ENCODE data around the gene CAMSAP2. TPM values are rescaled to one million over a fixed set of nuclear protein-coding genes. Genes with fewer than 3 reads are reported as not detected.

Gene CAMSAP2
- total and polyA plus RNA-seq, 2 donors (not counting 3 experiments of a cell fraction or from before 2014, with no cell fraction given), result 6.7 to 45.5 TPM

DNA sequence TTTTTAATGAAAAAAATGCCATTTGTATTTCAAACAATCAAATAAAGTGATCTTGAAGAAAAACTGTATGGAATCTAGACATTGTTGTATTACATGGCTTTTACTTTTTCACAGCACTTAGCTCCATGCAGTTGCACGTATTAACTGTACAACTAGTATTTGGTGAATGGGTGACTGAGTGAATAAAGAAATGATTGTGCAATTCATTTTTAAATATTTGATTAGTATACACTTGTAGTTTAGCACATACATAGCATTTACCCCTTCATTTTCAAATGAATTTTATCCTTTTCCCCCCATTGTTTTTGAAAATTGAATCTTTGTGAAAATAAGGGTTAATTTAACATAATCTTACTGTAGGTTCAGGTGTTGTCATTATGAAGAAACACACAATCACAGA is 79.6 kb downstream of the CAMSAP2 start:
- BruUV-seq (replicated peaks), result no TSS peak
- peaks cover 24% of the 10 kb centered on the region for H3K79me2 ChIP-seq (ENCODE audit: control insufficient read depth, insufficient read depth, low read length)

DNA sequence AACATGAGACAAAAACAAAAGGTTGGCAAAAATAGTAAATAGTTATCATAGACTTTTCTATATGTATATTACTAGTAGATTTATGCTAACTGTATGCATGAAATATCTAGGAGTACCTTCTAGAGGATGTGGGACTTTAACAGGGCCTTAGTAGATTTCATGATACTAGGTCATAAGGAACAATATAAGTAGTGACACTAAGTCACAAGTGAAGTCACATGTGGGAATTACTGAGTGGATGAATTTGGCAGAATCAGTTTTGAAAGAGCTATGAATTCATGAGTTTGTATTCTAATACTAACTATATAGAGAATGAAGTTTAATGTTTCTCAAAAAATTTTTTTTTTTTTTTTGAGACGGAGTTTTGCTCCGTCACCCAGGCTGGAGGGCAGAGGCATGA is 81.0 kb downstream of the CAMSAP2 start:
- DNase-seq (ENCODE audit: low read depth, low spot score) (no peak), FAIRE-seq (no peak)
- Histone ChIP-seq H3K4me2 (ENCODE audit: insufficient read depth, low read length) (no peak overlapping the region), H3K27ac (ENCODE audit: insufficient read depth, low read depth, low read length) (no peak overlapping the region), H4K20me1 (replicated peaks; ENCODE audit: control insufficient read depth, extremely low read depth, insufficient read depth, low read length) (peaks cover 4% of the 10 kb centered on the region), H3K4me1 (ENCODE audit: control insufficient read depth, extremely low read depth, insufficient read depth, low read length) (no peaks in the 10 kb centered on the region), H3K27me3 (ENCODE audit: control insufficient read depth in 2 of 2, insufficient read depth in 2 of 2, low read length in 2 of 2) (no peaks in the 10 kb centered on the region), H3K9ac (replicated peaks; ENCODE audit: extremely low read depth, insufficient read depth, low read length) (no peak overlapping the region), H3K9me1 (replicated peaks; ENCODE audit: control insufficient read depth, extremely low read depth, insufficient read depth, low read length) (no peaks in the 10 kb centered on the region), H3K9me3 (replicated peaks; ENCODE audit: control insufficient read depth, insufficient read depth, low read length) (no peaks in the 10 kb centered on the region), H3K79me2 (ENCODE audit: control insufficient read depth, insufficient read depth, low read length) (peaks cover 19% of the 10 kb centered on the region), H3K36me3 (ENCODE audit: control insufficient read depth in 2 of 2, extremely low read depth in 1 of 2, insufficient read depth in 2 of 2, low read length in 2 of 2) (peaks cover 3 to 5% of the 10 kb centered on the region in 2 experiments), H2AFZ (ENCODE audit: low read depth, low read length) (no peak overlapping the region), H3K4me3 (replicated peaks in 1 of 3; ENCODE audit: insufficient read depth in 1 of 3, low read depth in 1 of 3, low read length in 3 of 3) (no peak overlapping the region)
- ChIA-PET CTCF (interaction anchor here (1.0 kb wide), 2 partner anchors 9 to 198 kb away, joined by 3 to 5 read pairs; no protein-coding TSS in a partner anchor), POLR2A (no interaction called here)
- dilution Hi-C loops (cut with MboI; ENCODE audit: extremely low pct_ligation_motif_present, low sequenced_read_pairs) (no loop called here), intact Hi-C loops (cut with micrococcal nuclease) (no loop called here)
- no TSS peak for BruUV-seq (replicated peaks)
- TF ChIP-seq JUN (IDR thresholded peaks at IDR 0.05; ENCODE audit: borderline replicate concordance, insufficient read depth, insufficient read length, low read depth), result no peak
- no peak for TF ChIP-seq POLR2AphosphoS5 (IDR thresholded peaks at IDR 0.05; ENCODE audit: insufficient read depth, low read depth, low read length)
- TF ChIP-seq EZH2 (IDR thresholded peaks at IDR 0.05; ENCODE audit: borderline replicate concordance, low read depth, low read length, severe bottlenecking), result no peak
- TF ChIP-seq FOS (IDR thresholded peaks at IDR 0.05; ENCODE audit: borderline replicate concordance, insufficient read depth, low read length), result no peak

More for the DNA sequence above, 79.6 kb downstream of the CAMSAP2 start:
- no peak for DNase-seq (ENCODE audit: low read depth, low spot score)
- Histone ChIP-seq H3K27me3 (ENCODE audit: control insufficient read depth in 2 of 2, insufficient read depth in 2 of 2, low read length in 2 of 2) (no peaks in the 10 kb centered on the region), H3K4me1 (ENCODE audit: control insufficient read depth, extremely low read depth, insufficient read depth, low read length) (no peaks in the 10 kb centered on the region), H3K9ac (replicated peaks; ENCODE audit: extremely low read depth, insufficient read depth, low read length) (no peak overlapping the region), H4K20me1 (replicated peaks; ENCODE audit: control insufficient read depth, extremely low read depth, insufficient read depth, low read length) (peaks cover 4% of the 10 kb centered on the region), H3K4me2 (ENCODE audit: insufficient read depth, low read length) (no peak overlapping the region), H3K27ac (ENCODE audit: insufficient read depth, low read depth, low read length) (no peak overlapping the region), H3K9me1 (replicated peaks; ENCODE audit: control insufficient read depth, extremely low read depth, insufficient read depth, low read length) (no peaks in the 10 kb centered on the region), H3K36me3 (ENCODE audit: control insufficient read depth in 2 of 2, extremely low read depth in 1 of 2, insufficient read depth in 2 of 2, low read length in 2 of 2) (peaks cover 3 to 8% of the 10 kb centered on the region in 2 experiments), H2AFZ (ENCODE audit: low read depth, low read length) (no peak overlapping the region), H3K9me3 (replicated peaks; ENCODE audit: control insufficient read depth, insufficient read depth, low read length) (no peaks in the 10 kb centered on the region), H3K4me3 (replicated peaks in 1 of 3; ENCODE audit: insufficient read depth in 1 of 3, low read depth in 1 of 3, low read length in 3 of 3) (no peak overlapping the region)
- ChIA-PET POLR2A (no interaction called here), CTCF (interaction anchor here (1.8 kb wide), 1 partner anchor 196 kb away, joined by 7 read pairs; no protein-coding TSS in a partner anchor)
- dilution Hi-C loops (cut with MboI; ENCODE audit: extremely low pct_ligation_motif_present, low sequenced_read_pairs) (no loop called here), intact Hi-C loops (cut with micrococcal nuclease) (no loop called here)
- no peak for TF ChIP-seq EZH2 (IDR thresholded peaks at IDR 0.05; ENCODE audit: borderline replicate concordance, low read depth, low read length, severe bottlenecking)
- TF ChIP-seq GATA2 (IDR thresholded peaks at IDR 0.05; ENCODE audit: insufficient read depth, insufficient read length, low read depth, low read length), result no peak
- TF ChIP-seq POLR2AphosphoS5 (IDR thresholded peaks at IDR 0.05; ENCODE audit: insufficient read depth, low read depth, low read length), result no peak
- no peak for FAIRE-seq

All from endothelial cell of umbilical vein (primary cell).